GM12878 (cell line): ENCODE results near the gene AFF2. TPM values are rescaled to one million over a fixed set of nuclear protein-coding genes. Genes with fewer than 3 reads are reported as not detected.

Experiments
- ATAC-seq: fragments of 200-7000 bp; cut with Tn5 transposase; 3 replicates; pipeline ENCODE4 v1.9.1; 2020; ENCODE audit warnings: mild to moderate bottlenecking, moderate library complexity
- BruUV-seq: library from RNA; stranded (reverse); fragments of 400-500 nt; replicated peaks from 2 replicates; lab custom pipeline; 2021; lab: Mats Ljungman, UMichigan
- CTCF ChIA-PET: fragments of 300-600 bp; sonication (Branson Sonifier 250); formaldehyde crosslinking; extraction: SDS; loops from one replicate; lab custom pipeline; 2021; ENCODE audit warnings: inconsistent platforms; lab: Yijun Ruan, JAX
- POLR2A ChIA-PET: fragments of 350-600 bp; formaldehyde crosslinking; extraction: SDS; loops from one replicate; lab custom pipeline; 2021; ENCODE audit warnings: inconsistent platforms; lab: Charles Lee
- RAD21 ChIA-PET: fragments of 300-600 bp; sonication (Branson Sonifier 250); formaldehyde crosslinking; loops from one replicate; lab custom pipeline; 2023; ENCODE audit warnings: antibody characterized with exemption; ENCODE audit not compliant: unreplicated experiment; lab: Charles Lee
- SMC1A ChIA-PET: fragments of 300-600 bp; sonication (Branson Sonifier 250); formaldehyde crosslinking; loops from one replicate; lab custom pipeline; 2023; ENCODE audit not compliant: unreplicated experiment, uncharacterized antibody; lab: Charles Lee
- DNase-seq: peaks from one replicate; pipeline ENCODE4 v3.0.0-alpha.2; 2011; ENCODE audit warnings: low read depth, low spot score
- FAIRE-seq: peaks from 3 replicates; lab custom pipeline; 2011; peaks lifted over from hg19 to GRCh38; lab: Jason Lieb, UNC
- H2AFZ ChIP-seq: 2 replicates; pipeline ENCODE4 v1.6.0; 2011; ENCODE audit warnings: low read depth, low read length, control low read depth; ENCODE audit not compliant: control insufficient read depth
- H3K27ac ChIP-seq: 2 replicates; pipeline ENCODE4 v1.5.1; 2011; ENCODE audit warnings: control low read depth; ENCODE audit not compliant: control insufficient read depth, insufficient read depth
- H3K27me3 ChIP-seq, 2 experiments: replicated peaks in 1 of 2; 2 replicates each; pipeline versions ENCODE4 v1.6.0 to v1.6.1; 2011; ENCODE audit warnings: low read length in 1 of 2; ENCODE audit not compliant: control insufficient read depth in 2 of 2, insufficient read depth in 2 of 2
- H3K36me3 ChIP-seq, 2 experiments: 2 replicates each; pipeline ENCODE4 v1.5.1; 2011; ENCODE audit warnings: low read length in 1 of 2; ENCODE audit not compliant: control insufficient read depth in 2 of 2, insufficient read depth in 2 of 2
- H3K4me1 ChIP-seq: 2 replicates; pipeline ENCODE4 v1.6.1; 2011; ENCODE audit warnings: mild to moderate bottlenecking, low read length, moderate library complexity, mixed read lengths; ENCODE audit not compliant: control insufficient read depth, insufficient read depth
- H3K4me2 ChIP-seq: 2 replicates; pipeline ENCODE4 v1.6.0; 2011; ENCODE audit warnings: control low read depth; ENCODE audit not compliant: control insufficient read depth, insufficient read depth
- H3K4me3 ChIP-seq: fragments of 200-600 bp; sonication (generic); 2 replicates; pipeline ENCODE4 v1.5.1; 2016
- H3K79me2 ChIP-seq: 2 replicates; pipeline ENCODE4 v1.6.0; 2011; ENCODE audit warnings: low read length; ENCODE audit not compliant: control insufficient read depth, insufficient read depth
- H3K9ac ChIP-seq: 2 replicates; pipeline ENCODE4 v1.8.0; 2011; ENCODE audit warnings: low read length, control low read depth, mixed read lengths; ENCODE audit not compliant: control insufficient read depth, insufficient read depth
- H3K9me3 ChIP-seq: replicated peaks from 3 replicates; pipeline ENCODE4 v1.5.1; 2011; ENCODE audit warnings: mild to moderate bottlenecking, low read length; ENCODE audit not compliant: control insufficient read depth, insufficient read depth
- H4K20me1 ChIP-seq: 2 replicates; pipeline ENCODE4 v1.6.0; 2011; ENCODE audit not compliant: control insufficient read depth, insufficient read depth
- MTA2 ChIP-seq: fragments of 450-650 bp; IDR thresholded peaks from 2 replicates; pipeline ENCODE4 v1.6.1; 2016; ENCODE audit warnings: low read depth, mild to moderate bottlenecking, moderate library complexity
- NR2C2 ChIP-seq: IDR thresholded peaks from 2 replicates; pipeline ENCODE4 v1.6.1; 2011; ENCODE audit warnings: borderline replicate concordance, low read depth; ENCODE audit not compliant: control insufficient read depth, insufficient read length
- NRF1 ChIP-seq: conservative IDR thresholded peaks from 2 replicates; pipeline ENCODE4 v1.6.1; 2011; ENCODE audit warnings: mild to moderate bottlenecking, low read depth, low read length, improper control_type of control experiment
- RUNX3 ChIP-seq: IDR thresholded peaks from 2 replicates; pipeline ENCODE4 v1.6.1; 2012; ENCODE audit warnings: low read length, inconsistent platforms
- ZNF384 ChIP-seq: IDR thresholded peaks from 2 replicates; pipeline ENCODE4 v1.6.1; 2012; ENCODE audit warnings: low read depth, mild to moderate bottlenecking, low read length, improper control_type of control experiment, borderline replicate concordance
- WGBS: methylation state at CpG from one replicate; pipeline ENCODE4 v1.1.6; 2016; ENCODE audit warnings: low lambda C conversion rate; ENCODE audit not compliant: insufficient replicate concordance, insufficient coverage; ENCODE audit errors: missing lambda C conversion rate; 5-methylcytosine and 5-hydroxymethylcytosine counted together
- in situ Hi-C: fragments of 300-500 bp; cut with MboI; formaldehyde crosslinking; loops from 9 replicates; pipeline ENCODE4 v1.14.3; 2018; ENCODE audit warnings: mixed read lengths
- intact Hi-C: fragments of 100-400 bp; cut with micrococcal nuclease; formaldehyde crosslinking; loops from one replicate; pipeline ENCODE4 v1.14.2; 2022; ENCODE audit not compliant: unreplicated experiment
- polyA plus RNA-seq, 11 experiments: library from polyadenylated mRNA; depleted of rRNA in 4 of 11; unstranded in 6 of 11; stranded (reverse) in 5 of 11; fragments of >200 nt; fragmentation: Nextera tagmentation in 4 of 11; fragmentation: Illumina TruSeq in 1 of 11; extraction: Ambion mirVana in 4 of 11; extraction: Trizol in 1 of 11; gene quantifications; 1 replicate in 1 of 11; 2 replicates in 10 of 11; pipeline versions ENCODE4 v1.2.1 to v1.2.3, GENCODE V29; 2011 to 2016; ENCODE audit warnings: inconsistent platforms in 2 of 11, missing spikeins in 2 of 11, low read depth in 1 of 11
- total RNA-seq, 4 experiments: library from RNA; depleted of rRNA in 3 of 4; stranded (reverse); fragments of >200 nt in 3 of 4; fragmentation: Illumina TruSeq in 1 of 4; extraction: Trizol in 1 of 4; gene quantifications; 2 replicates each; pipeline versions ENCODE4 v1.2.1 to v1.2.3, GENCODE V29; 2013 to 2021
- TF ChIP-seq, protein P1 (sequence below): IDR thresholded peaks from 2 replicates; pipeline ENCODE4 v1.6.1; 2011; ENCODE audit warnings: mild to moderate bottlenecking, low read depth, low read length, moderate library complexity; ENCODE audit not compliant: insufficient replicate concordance
- TF ChIP-seq, protein P2 (sequence below): fragments of 150-350 bp; IDR thresholded peaks from 2 replicates; pipeline ENCODE4 v1.6.1; 2014; ENCODE audit warnings: mild to moderate bottlenecking, low read depth, low read length
- TF ChIP-seq, protein P3 (sequence below): IDR thresholded peaks from 2 replicates; pipeline ENCODE4 v1.6.1; 2012; ENCODE audit warnings: low read length, inconsistent platforms

The AFF2 gene
- total and polyA plus RNA-seq, 10 of the 15 experiments (the other 5 are each of a cell fraction or from before 2014, with no cell fraction given), result under 0.01 to 0.03 TPM; not detected in 8

DNA sequence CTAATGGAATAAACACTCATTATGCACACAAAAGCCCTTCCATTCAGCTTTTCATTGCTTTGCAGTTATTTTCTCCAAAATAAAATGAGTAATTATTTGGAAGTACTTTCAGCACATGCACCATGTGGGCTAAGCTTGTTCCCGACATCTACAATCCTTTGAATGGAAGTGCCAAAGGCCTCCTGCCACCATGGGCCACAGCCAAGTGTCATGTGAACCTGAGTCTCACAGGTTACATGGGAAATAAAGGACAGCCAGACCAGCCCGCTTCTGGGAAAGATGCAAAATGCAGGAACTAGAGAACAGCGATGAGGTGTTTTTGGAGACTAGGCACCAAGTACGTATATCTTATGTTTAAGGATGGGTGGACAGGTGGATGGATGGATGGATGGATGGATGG lies 181.8 kb downstream of the AFF2 start:
- no TSS peak for BruUV-seq
- POLR2A ChIA-PET, result no interaction called here

More for the DNA sequence above, 181.8 kb downstream of the AFF2 start:
- Histone ChIP-seq H3K9ac (no peak overlapping the region), H3K4me3 (no peak overlapping the region), H3K27ac (no peak overlapping the region), H3K36me3 (no peaks in the 10 kb centered on the region), H3K27me3 (no peaks in the 10 kb centered on the region), H3K4me2 (no peak overlapping the region), H3K79me2 (no peaks in the 10 kb centered on the region), H3K4me1 (no peaks in the 10 kb centered on the region), H2AFZ (no peak overlapping the region), H4K20me1 (no peaks in the 10 kb centered on the region), H3K9me3 (no peaks in the 10 kb centered on the region)
- FAIRE-seq (no peak), ATAC-seq (no peak), DNase-seq (no peak)
- intact Hi-C loops, result no loop called here
- 43% methylated on average over 4 of the region's 4 CpGs for whole genome bisulfite sequencing
- in situ Hi-C loops, result no loop called here
- ChIA-PET CTCF (no interaction called here), SMC1A (no interaction called here), RAD21 (no interaction called here)
- TF ChIP-seq, protein P1, sequence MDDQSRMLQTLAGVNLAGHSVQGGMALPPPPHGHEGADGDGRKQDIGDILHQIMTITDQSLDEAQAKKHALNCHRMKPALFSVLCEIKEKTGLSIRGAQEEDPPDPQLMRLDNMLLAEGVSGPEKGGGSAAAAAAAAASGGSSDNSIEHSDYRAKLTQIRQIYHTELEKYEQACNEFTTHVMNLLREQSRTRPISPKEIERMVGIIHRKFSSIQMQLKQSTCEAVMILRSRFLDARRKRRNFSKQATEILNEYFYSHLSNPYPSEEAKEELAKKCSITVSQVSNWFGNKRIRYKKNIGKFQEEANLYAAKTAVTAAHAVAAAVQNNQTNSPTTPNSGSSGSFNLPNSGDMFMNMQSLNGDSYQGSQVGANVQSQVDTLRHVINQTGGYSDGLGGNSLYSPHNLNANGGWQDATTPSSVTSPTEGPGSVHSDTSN, result no peak
- TF ChIP-seq, protein P2, sequence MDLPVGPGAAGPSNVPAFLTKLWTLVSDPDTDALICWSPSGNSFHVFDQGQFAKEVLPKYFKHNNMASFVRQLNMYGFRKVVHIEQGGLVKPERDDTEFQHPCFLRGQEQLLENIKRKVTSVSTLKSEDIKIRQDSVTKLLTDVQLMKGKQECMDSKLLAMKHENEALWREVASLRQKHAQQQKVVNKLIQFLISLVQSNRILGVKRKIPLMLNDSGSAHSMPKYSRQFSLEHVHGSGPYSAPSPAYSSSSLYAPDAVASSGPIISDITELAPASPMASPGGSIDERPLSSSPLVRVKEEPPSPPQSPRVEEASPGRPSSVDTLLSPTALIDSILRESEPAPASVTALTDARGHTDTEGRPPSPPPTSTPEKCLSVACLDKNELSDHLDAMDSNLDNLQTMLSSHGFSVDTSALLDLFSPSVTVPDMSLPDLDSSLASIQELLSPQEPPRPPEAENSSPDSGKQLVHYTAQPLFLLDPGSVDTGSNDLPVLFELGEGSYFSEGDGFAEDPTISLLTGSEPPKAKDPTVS, result no peak
- TF ChIP-seq RUNX3 (no peak), MTA2 (no peak), NR2C2 (no peak), NRF1 (no peak), ZNF384 (no peak)
- TF ChIP-seq, protein P3, sequence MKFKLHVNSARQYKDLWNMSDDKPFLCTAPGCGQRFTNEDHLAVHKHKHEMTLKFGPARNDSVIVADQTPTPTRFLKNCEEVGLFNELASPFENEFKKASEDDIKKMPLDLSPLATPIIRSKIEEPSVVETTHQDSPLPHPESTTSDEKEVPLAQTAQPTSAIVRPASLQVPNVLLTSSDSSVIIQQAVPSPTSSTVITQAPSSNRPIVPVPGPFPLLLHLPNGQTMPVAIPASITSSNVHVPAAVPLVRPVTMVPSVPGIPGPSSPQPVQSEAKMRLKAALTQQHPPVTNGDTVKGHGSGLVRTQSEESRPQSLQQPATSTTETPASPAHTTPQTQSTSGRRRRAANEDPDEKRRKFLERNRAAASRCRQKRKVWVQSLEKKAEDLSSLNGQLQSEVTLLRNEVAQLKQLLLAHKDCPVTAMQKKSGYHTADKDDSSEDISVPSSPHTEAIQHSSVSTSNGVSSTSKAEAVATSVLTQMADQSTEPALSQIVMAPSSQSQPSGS, result no peak
